K562 (cell line): ENCODE results near the gene PIK3R5. TPM values are rescaled to one million over a fixed set of nuclear protein-coding genes. Genes with fewer than 3 reads are reported as not detected.

Experiments
- ATAC-seq: fragments of 200-7000 bp; cut with Tn5 transposase; 3 replicates; pipeline ENCODE4 v1.9.1; 2020; ENCODE audit warnings: moderate library complexity
- BruUV-seq: library from RNA; stranded (reverse); fragments of 400-500 nt; replicated peaks from 2 replicates; lab custom pipeline; 2021; lab: Mats Ljungman, UMichigan
- CTCF ChIA-PET: fragments of 300-600 bp; formaldehyde crosslinking; extraction: SDS; loops from one replicate; lab custom pipeline; 2021; ENCODE audit warnings: low intra/inter-chr PET ratio; lab: Yijun Ruan, JAX
- POLR2A ChIA-PET: fragments of 300-600, 350-650 bp; sonication (Branson Sonifier 250); formaldehyde crosslinking; extraction: SDS; loops from one replicate; lab custom pipeline; 2021; ENCODE audit warnings: antibody characterized with exemption, inconsistent platforms; lab: Yijun Ruan, JAX
- DNase-seq, 4 experiments: peaks; one replicate each; pipeline versions ENCODE4 v3.0.0 to v3.0.0-alpha.2; 2011 to 2018; ENCODE audit warnings: low spot score in 3 of 4, mixed read lengths in 3 of 4; ENCODE audit errors: extremely low read depth in 1 of 4
- FAIRE-seq: peaks from 2 replicates; lab custom pipeline; 2011; peaks lifted over from hg19 to GRCh38; lab: Jason Lieb, UNC
- H2AFZ ChIP-seq: 2 replicates; pipeline ENCODE4 v1.6.0; 2011; ENCODE audit warnings: low read depth, low read length, control low read depth, inconsistent platforms
- H3K27ac ChIP-seq: fragments of 200-600 bp; 3 replicates; pipeline ENCODE4 v1.8.0; 2011; ENCODE audit warnings: low read depth, mild to moderate bottlenecking, control low read depth, inconsistent platforms, low read length, moderate library complexity, mixed read lengths; ENCODE audit errors: extremely low read depth
- H3K27me3 ChIP-seq, 2 experiments: fragments of 300-600 bp in 1 of 2; 2 replicates in 1 of 2; 3 replicates in 1 of 2; pipeline versions ENCODE4 v1.6.0 to v1.8.0; 2011; ENCODE audit warnings: inconsistent platforms in 2 of 2, low read length in 2 of 2, mild to moderate bottlenecking in 1 of 2, mixed read lengths in 1 of 2, moderate library complexity in 1 of 2; ENCODE audit not compliant: control insufficient read depth in 2 of 2, insufficient read depth in 2 of 2
- H3K36me3 ChIP-seq: fragments of 300-600 bp; 3 replicates; pipeline ENCODE4 v1.8.0; 2011; ENCODE audit warnings: mild to moderate bottlenecking, low read length, inconsistent platforms; ENCODE audit not compliant: control insufficient read depth, insufficient read depth
- H3K4me1 ChIP-seq, 2 experiments: fragments of 200-600 bp in 1 of 2; replicated peaks in 1 of 2; 2 replicates in 1 of 2; 3 replicates in 1 of 2; pipeline versions ENCODE4 v1.5.1 to v1.8.0; 2011; ENCODE audit warnings: inconsistent platforms in 2 of 2, low read length in 2 of 2, mild to moderate bottlenecking in 1 of 2, mixed read lengths in 1 of 2, moderate library complexity in 1 of 2; ENCODE audit not compliant: control insufficient read depth in 2 of 2, insufficient read depth in 2 of 2
- H3K4me2 ChIP-seq: 2 replicates; pipeline ENCODE4 v1.6.1; 2011; ENCODE audit warnings: low read length, control low read depth, inconsistent platforms, mixed read lengths; ENCODE audit not compliant: insufficient read depth
- H3K4me3 ChIP-seq: fragments of 200-600 bp; sonication (generic), shearing (Covaris generic); 2 replicates; pipeline ENCODE4 v1.5.1; 2016; ENCODE audit warnings: control low read depth, inconsistent platforms
- H3K79me2 ChIP-seq: fragments of 200-600 bp; 3 replicates; pipeline ENCODE4 v1.8.0; 2011; ENCODE audit warnings: low read length, inconsistent platforms; ENCODE audit not compliant: control insufficient read depth, insufficient read depth
- H3K9ac ChIP-seq, 2 experiments: 2 replicates each; pipeline versions ENCODE4 v1.6.0 to v1.6.1; 2011; ENCODE audit warnings: low read depth in 2 of 2, low read length in 2 of 2, control low read depth in 1 of 2, inconsistent platforms in 1 of 2, mild to moderate bottlenecking in 1 of 2, mixed read lengths in 1 of 2; ENCODE audit not compliant: insufficient read depth in 1 of 2
- H3K9me1 ChIP-seq: one replicate; pipeline ENCODE4 v1.6.0; 2011; ENCODE audit warnings: inconsistent platforms, mild to moderate bottlenecking, low read length, moderate library complexity; ENCODE audit not compliant: control insufficient read depth, insufficient read depth
- H3K9me3 ChIP-seq: replicated peaks from 2 replicates; pipeline ENCODE4 v1.5.1; 2011; ENCODE audit warnings: low read depth, low read length, inconsistent platforms; ENCODE audit not compliant: control insufficient read depth, insufficient read depth
- H4K20me1 ChIP-seq: replicated peaks from 2 replicates; pipeline ENCODE4 v1.6.1; 2011; ENCODE audit warnings: low read length, inconsistent platforms, mixed read lengths; ENCODE audit not compliant: control insufficient read depth, insufficient read depth
- ASH1L ChIP-seq: fragments of 450-650 bp; IDR thresholded peaks from 2 replicates; pipeline ENCODE4 v1.6.1; 2018; ENCODE audit warnings: borderline replicate concordance, mild to moderate bottlenecking, low read depth; ENCODE audit not compliant: partially characterized antibody
- CBFA2T3 ChIP-seq: fragments of 450-650 bp; IDR thresholded peaks from 2 replicates; pipeline ENCODE4 v1.6.1; 2017
- CEBPB ChIP-seq: fragments of 450-650 bp; IDR thresholded peaks from 2 replicates; pipeline ENCODE4 v1.6.1; 2016; ENCODE audit warnings: missing genetic modification characterization, missing compliant biosample characterization
- CEBPG ChIP-seq, 3 experiments: fragments of 200-800 bp in 1 of 3; sonication (Bioruptor generic) in 1 of 3; sonication (generic) in 1 of 3; formaldehyde crosslinking in 1 of 3; IDR thresholded peaks in 2 of 3; conservative IDR thresholded peaks in 1 of 3; 2 replicates each; pipeline versions ENCODE4 v1.6.1 to v1.8.0; 2016 to 2022; ENCODE audit warnings: missing compliant biosample characterization in 2 of 3, missing genetic modification characterization in 2 of 3, mild to moderate bottlenecking in 1 of 3, missing genetic modification reagents in 1 of 3
- DMBX1 ChIP-seq: fragments of 250-450 bp; sonication (Bioruptor Pico); IDR thresholded peaks from 2 replicates; pipeline ENCODE4 v1.8.0; 2022; ENCODE audit warnings: inconsistent platforms, mild to moderate bottlenecking, moderate library complexity, borderline replicate concordance
- E2F3 ChIP-seq: fragments of 250-450 bp; sonication (Bioruptor Pico); IDR thresholded peaks from 2 replicates; pipeline ENCODE4 v1.4.0; 2020; ENCODE audit warnings: mild to moderate bottlenecking
- EZH2 ChIP-seq: IDR thresholded peaks from 2 replicates; pipeline ENCODE4 v1.6.1; 2012; ENCODE audit warnings: low read depth, mild to moderate bottlenecking, inconsistent platforms, low read length, borderline replicate concordance
- FOXK1 ChIP-seq: sonication (generic); formaldehyde crosslinking; IDR thresholded peaks from 2 replicates; pipeline ENCODE4 v1.8.0; 2022; ENCODE audit warnings: missing genetic modification reagents, mild to moderate bottlenecking, borderline replicate concordance
- HDAC2 ChIP-seq: fragments of 450-650 bp; IDR thresholded peaks from 2 replicates; pipeline ENCODE4 v1.6.1; 2016; ENCODE audit warnings: mild to moderate bottlenecking
- LARP7 ChIP-seq: fragments of 450-650 bp; IDR thresholded peaks from 2 replicates; pipeline ENCODE4 v1.6.1; 2016
- MCM3 ChIP-seq: fragments of 450-650 bp; IDR thresholded peaks from 2 replicates; pipeline ENCODE4 v1.6.1; 2016
- MYC ChIP-seq, 2 experiments: fragments of 250-450 bp in 1 of 2; sonication (Bioruptor Pico) in 1 of 2; IDR thresholded peaks; 2 replicates each; pipeline versions ENCODE4 v1.5.1 to v1.6.1; 2012 to 2021; ENCODE audit warnings: low read depth in 2 of 2, borderline replicate concordance in 1 of 2, improper control_type of control experiment in 1 of 2, low read length in 1 of 2, mild to moderate bottlenecking in 1 of 2, moderate library complexity in 1 of 2
- PHF20 ChIP-seq: fragments of 450-650 bp; IDR thresholded peaks from 2 replicates; pipeline ENCODE4 v1.6.1; 2018; ENCODE audit not compliant: partially characterized antibody
- RBM39 ChIP-seq: fragments of 200-400 bp; formaldehyde crosslinking; optimal IDR thresholded peaks from 2 replicates; pipeline ENCODE3; 2018; ENCODE audit warnings: low read depth, low read length
- TAF9B ChIP-seq: fragments of 450-650 bp; IDR thresholded peaks from 2 replicates; pipeline ENCODE4 v1.6.1; 2018; ENCODE audit warnings: mild to moderate bottlenecking; ENCODE audit not compliant: partially characterized antibody
- TCFL5 ChIP-seq: fragments of 250-450 bp; sonication (Bioruptor Pico); conservative IDR thresholded peaks from 2 replicates; pipeline ENCODE4 v1.6.1; 2021; ENCODE audit warnings: mild to moderate bottlenecking, moderate library complexity, matching md5 sums
- WGBS: fragments of 100-300 bp; shearing (Covaris generic); methylation state at CpG from one replicate; pipeline ENCODE4 v1.1.6; 2016; ENCODE audit warnings: low coverage, mixed read lengths; ENCODE audit not compliant: insufficient coverage; ENCODE audit errors: missing lambda C conversion rate; 5-methylcytosine and 5-hydroxymethylcytosine counted together
- in situ Hi-C: fragments of 300-500 bp; cut with MboI; formaldehyde crosslinking; loops from 4 replicates; pipeline ENCODE4 v1.15.0; 2018; ENCODE audit warnings: inconsistent platforms, mixed read lengths
- intact Hi-C: fragments of 100-400 bp; cut with micrococcal nuclease; formaldehyde crosslinking; loops from 2 replicates; pipeline ENCODE4 v1.14.2; 2022
- polyA plus RNA-seq, 8 experiments: library from polyadenylated mRNA; depleted of rRNA in 4 of 8; stranded (reverse) in 5 of 8; unstranded in 3 of 8; fragments of >200 nt; fragmentation: Nextera tagmentation in 2 of 8; fragmentation: Illumina TruSeq in 1 of 8; extraction: Ambion mirVana in 2 of 8; extraction: Trizol in 1 of 8; gene quantifications; 2 replicates each; pipeline versions ENCODE4 v1.2.1 to v1.2.3, GENCODE V29; 2011 to 2014; ENCODE audit warnings: inconsistent platforms in 1 of 8, missing spikeins in 1 of 8
- total RNA-seq, 7 experiments: library from RNA; depleted of rRNA in 6 of 7; stranded (reverse); fragments of >200 nt in 6 of 7; fragmentation: Illumina TruSeq in 2 of 7; extraction: Trizol in 2 of 7; gene quantifications; 2 replicates each; pipeline versions ENCODE4 v1.2.1 to v1.2.3, GENCODE V29; 2011 to 2021; ENCODE audit warnings: low replicate concordance in 1 of 7
- TF ChIP-seq, protein P1 (sequence below): fragments of 250-450 bp; sonication (Bioruptor Pico); IDR thresholded peaks from 2 replicates; pipeline ENCODE4 v1.5.0; 2021

PIK3R5 gene
- total and polyA plus RNA-seq, 9 of the 15 experiments (the other 6 are each of a cell fraction or from before 2014, with no cell fraction given), result 0.01 to 0.38 TPM; not detected in 7

DNA sequence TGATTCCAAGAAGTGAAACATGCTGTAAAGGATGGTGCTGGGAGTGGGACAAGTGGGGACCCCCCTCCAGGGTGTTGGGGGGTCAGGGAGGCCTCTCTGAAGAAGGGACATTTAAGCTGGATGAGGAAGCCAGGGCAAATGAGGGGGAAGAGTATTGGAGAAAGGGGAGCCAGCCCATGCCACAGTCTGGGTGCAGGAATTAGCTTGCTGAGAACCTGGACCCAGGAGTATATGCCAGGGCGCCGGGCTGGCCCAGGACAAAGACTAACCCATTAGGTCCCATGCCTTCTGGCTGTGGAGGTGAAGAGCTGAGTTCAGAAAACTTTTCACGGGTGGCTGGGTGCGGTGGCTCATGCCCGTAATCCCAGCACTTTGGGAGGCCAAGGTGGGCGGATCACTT, 52.4 kb downstream of the PIK3R5 start:
- CTCF ChIA-PET, result no interaction called here

More for the DNA sequence above, 52.4 kb downstream of the PIK3R5 start:
- H3K27ac ChIP-seq, result no peak overlapping the region
- DNase-seq (no peak), ATAC-seq (no peak), FAIRE-seq (no peak)
- H3K9me1 ChIP-seq, result no peaks in the 10 kb centered on the region
- TF ChIP-seq PHF20 (no peak), CBFA2T3 (no peak), HDAC2 (no peak), MYC (IDR thresholded peaks at IDR 0.05; ENCODE audit: low read depth, low read length) (no peak), MYC (CRISPR knock-in tag; IDR thresholded peaks at IDR 0.05; ENCODE audit: borderline replicate concordance, low read depth) (no peak), E2F3 (CRISPR knock-in tag) (no peak), TCFL5 (CRISPR knock-in tag) (no peak), CEBPG (CRISPR knock-in tag; IDR thresholded peaks at IDR 0.05) (no peak), CEBPG (tag; conservative IDR thresholded peaks at IDR 0.05 in 1 of 2, IDR thresholded peaks at IDR 0.05 in 1 of 2) (no peak), TAF9B (no peak), EZH2 (no peak), FOXK1 (no peak), ASH1L (no peak), MCM3 (no peak), DMBX1 (CRISPR knock-in tag) (no peak), RBM39 (no peak), LARP7 (no peak), CEBPB (tag) (no peak)
- TF ChIP-seq, protein P1, sequence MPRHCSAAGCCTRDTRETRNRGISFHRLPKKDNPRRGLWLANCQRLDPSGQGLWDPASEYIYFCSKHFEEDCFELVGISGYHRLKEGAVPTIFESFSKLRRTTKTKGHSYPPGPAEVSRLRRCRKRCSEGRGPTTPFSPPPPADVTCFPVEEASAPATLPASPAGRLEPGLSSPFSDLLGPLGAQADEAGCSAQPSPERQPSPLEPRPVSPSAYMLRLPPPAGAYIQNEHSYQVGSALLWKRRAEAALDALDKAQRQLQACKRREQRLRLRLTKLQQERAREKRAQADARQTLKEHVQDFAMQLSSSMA (CRISPR knock-in tag), result no peak
- intact Hi-C loops, result no loop called here
- H2AFZ ChIP-seq, result no peak overlapping the region
- no peaks in the 10 kb centered on the region for H3K9me3 ChIP-seq
- in situ Hi-C loops, result no loop called here
- WGBS, result 2% methylated on average over 6 of the region's 6 CpGs
- no peak overlapping the region for H3K4me3 ChIP-seq
- POLR2A ChIA-PET, result interaction anchor here (0.6 kb wide), 1 partner anchor 377 kb away, joined by 3 read pairs; no protein-coding TSS in a partner anchor
- H4K20me1 ChIP-seq, result no peaks in the 10 kb centered on the region
- peaks cover 0 to 51% of the 10 kb centered on the region in 2 experiments; a peak in 3 of 5 replicates for H3K27me3 ChIP-seq
- no TSS peak for BruUV-seq
- no peaks in the 10 kb centered on the region for H3K4me1 ChIP-seq
- H3K4me2 ChIP-seq, result no peak overlapping the region
- H3K36me3 ChIP-seq, result no peaks in the 10 kb centered on the region
- no peaks in the 10 kb centered on the region for H3K79me2 ChIP-seq
- no peak overlapping the region for H3K9ac ChIP-seq
